GM12873 (cell line): ENCODE measurements around the gene ATP8A1.

ENCODE experiments used
- TF ChIP-seq, protein P1 (sequence below): IDR thresholded peaks from 2 replicates; pipeline ENCODE4 v1.5.1; 2012; ENCODE audit warnings: low read depth, mild to moderate bottlenecking, moderate library complexity, low read length, control low read depth; ENCODE audit not compliant: insufficient read depth; ENCODE audit errors: missing control alignments

The ATP8A1 gene

DNA sequence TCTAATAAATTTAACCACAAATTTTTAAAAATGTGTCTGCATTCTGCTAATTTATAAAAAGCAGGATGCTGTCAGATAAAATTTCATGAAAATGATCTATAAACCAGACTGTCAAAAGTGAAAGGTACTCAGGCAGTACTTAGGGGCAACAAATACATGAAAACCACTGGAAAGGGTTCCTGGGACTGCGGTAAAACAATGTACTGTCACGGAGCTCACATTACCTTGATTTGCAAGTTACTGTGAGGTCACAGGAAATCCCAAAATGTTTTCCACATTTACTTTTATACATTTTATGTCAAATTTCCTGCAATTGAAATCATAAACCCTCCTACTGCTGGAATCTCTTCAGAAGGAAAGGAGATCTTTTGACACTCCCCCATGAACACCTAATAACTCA lies 214.3 kb downstream of the ATP8A1 start:
- TF ChIP-seq, protein P1, sequence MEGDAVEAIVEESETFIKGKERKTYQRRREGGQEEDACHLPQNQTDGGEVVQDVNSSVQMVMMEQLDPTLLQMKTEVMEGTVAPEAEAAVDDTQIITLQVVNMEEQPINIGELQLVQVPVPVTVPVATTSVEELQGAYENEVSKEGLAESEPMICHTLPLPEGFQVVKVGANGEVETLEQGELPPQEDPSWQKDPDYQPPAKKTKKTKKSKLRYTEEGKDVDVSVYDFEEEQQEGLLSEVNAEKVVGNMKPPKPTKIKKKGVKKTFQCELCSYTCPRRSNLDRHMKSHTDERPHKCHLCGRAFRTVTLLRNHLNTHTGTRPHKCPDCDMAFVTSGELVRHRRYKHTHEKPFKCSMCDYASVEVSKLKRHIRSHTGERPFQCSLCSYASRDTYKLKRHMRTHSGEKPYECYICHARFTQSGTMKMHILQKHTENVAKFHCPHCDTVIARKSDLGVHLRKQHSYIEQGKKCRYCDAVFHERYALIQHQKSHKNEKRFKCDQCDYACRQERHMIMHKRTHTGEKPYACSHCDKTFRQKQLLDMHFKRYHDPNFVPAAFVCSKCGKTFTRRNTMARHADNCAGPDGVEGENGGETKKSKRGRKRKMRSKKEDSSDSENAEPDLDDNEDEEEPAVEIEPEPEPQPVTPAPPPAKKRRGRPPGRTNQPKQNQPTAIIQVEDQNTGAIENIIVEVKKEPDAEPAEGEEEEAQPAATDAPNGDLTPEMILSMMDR: no peak

DNA sequence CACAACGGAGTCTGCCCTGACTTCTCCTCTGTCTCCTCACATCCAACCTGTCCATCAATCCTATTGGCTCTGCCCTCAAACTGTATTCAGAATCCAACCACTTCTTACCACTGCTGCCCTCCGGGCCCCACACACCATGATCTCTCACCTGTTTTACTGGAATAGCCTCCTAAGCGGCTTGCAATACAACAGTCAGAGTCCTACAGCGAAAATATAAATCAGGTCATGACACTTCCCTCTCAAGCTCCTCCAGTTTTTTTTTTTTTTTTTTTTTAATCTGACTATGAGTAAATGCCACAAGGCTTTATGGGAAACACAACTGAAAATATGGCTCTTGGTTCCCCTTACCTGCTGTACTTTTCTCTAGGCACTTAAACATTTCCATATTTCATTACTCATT lies 216.8 kb downstream of the ATP8A1 start:
- TF ChIP-seq, protein P1: no peak

DNA sequence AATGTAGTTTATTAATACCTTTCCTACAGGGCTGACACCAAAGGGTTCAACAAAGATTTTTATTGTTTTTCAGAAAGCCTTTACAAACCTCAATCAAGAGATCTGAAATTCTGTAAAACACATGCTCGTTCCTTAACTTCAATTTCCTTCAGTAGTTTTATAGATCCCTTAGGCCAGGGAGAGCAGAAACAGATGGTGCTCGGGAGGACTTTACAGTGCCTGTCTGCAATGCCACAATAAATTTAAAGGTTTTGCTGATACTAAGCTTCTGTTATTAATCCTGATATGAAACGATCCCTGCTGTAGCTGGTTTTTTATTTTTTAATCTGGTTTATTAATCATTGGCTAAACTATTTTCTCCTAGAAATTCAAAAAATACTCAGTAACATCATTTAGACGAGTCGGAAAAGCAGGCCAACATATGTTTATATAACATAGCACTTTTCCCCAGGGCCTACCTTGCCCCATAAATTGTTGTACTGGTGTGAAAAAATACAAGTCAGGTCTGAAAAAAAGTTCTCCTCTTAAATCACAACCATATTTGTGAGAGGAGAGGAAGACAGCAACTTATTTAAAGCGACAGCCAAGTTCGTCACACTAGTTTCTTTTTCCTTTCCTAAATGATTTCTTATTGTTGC lies 219.9 kb downstream of the ATP8A1 start:
- TF ChIP-seq, protein P1: no peak

DNA sequence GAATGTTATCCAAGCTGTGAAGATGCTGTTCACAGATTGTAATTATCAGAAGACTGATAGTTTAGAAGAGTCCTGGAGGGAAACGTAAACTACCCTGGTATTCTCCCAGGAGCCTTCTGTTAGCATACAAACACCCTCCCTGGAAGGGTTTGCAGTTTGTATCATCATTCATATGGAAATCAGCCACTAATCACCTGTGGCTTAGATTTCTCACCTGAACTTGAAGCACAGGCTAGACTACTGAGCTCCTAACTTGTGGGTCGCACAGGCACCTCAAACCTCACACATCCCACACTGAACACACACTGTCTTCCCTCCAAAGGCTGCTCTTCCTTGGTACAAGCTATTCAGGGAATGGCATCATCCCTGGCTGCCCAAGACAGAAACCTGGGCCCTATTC lies 228.9 kb downstream of the ATP8A1 start:
- TF ChIP-seq, protein P1: no peak

DNA sequence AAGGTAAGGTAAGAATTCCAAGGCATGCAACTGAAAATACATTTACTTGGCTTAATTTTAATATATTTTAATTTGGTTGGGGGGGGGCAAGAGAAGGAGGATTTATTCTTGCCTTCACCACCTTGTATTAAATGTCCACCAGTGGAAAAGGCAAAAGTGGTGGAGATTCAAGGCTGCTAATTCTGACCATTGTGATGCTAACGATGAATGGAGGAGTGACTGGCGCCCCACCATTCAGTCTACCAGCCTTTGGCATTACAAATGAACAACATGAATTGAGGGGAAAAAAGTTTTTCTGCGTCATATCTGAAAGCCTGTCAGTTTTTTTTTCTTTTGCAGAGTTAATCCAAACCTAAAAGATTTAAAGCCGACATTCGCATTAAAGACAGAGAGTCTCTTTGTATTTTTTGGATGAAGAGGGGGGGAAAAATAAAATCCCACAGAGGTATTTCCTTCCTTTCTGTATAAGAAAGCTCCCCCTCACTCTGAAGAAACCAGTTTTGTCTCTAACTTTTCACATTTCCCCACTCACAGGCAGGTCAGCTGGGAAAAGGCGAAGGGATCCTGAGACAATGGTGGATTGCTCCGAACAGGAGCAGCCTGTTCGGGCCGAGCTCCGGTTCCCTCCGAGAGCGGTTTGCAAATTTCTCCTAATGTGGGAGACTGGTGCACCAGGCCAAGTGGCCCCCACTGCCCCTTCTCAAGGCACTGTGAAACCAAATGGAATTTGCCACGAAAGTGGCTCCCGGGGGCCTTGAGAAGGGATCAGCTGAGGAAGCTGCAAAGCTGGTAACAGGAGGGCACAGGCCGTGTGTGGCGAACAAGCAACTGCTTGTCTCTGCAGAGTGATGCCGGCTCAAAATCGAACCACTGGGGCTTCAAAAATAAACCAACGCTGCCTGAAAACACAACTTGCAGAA lies 231.5 kb downstream of the ATP8A1 start:
- TF ChIP-seq, protein P1: no peak

DNA sequence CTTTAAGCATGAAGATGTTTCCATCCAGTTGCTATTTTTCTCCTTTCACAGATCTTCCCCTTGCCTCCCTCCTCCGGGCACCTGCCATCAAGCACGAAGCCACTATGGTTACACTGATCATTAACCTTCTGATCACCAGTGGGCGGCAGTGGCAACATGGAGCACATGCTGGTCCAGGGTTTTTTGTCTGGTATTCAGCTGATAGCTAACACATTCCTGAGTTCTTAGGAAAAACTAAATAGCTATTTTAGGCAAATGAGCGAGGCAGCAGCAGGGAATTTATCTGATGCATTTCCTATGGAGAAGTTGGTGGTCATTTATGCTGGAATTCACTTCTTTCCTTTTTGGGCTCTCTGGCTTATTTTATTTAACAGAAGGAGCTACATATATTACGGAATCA lies 236.8 kb downstream of the ATP8A1 start:
- TF ChIP-seq, protein P1: no peak

DNA sequence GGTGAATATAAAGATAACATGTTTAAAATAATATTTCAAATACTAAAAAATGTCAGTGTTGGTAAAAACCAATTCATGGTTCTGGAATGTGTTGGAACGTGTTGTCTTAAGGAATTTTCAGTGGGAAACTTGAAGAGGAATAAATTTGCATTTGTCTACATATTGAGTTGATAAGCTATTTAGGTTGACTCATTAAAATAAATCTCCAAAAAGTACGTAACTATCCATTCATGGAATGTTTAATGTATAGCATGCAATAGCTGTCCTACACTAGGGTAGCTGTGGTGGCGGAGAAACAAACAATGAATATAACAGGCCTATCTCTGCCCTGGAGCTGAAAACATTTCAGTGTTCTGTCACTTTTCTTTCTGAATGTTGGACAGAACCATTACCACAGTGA lies 239.4 kb downstream of the ATP8A1 start:
- TF ChIP-seq, protein P1: no peak
